ENCODE data around the gene RPS19BP1.

- TF ChIP-seq EP300 (IDR thresholded peaks at IDR 0.05) (no peak), POLR2AphosphoS5 (IDR thresholded peaks at IDR 0.05) (no peak), POLR2A (IDR thresholded peaks at IDR 0.05) (no peak)
Observed at GRCh38 chr22:39503630-39504029, 28.9 kb downstream of the RPS19BP1 start.
